Immature natural killer cell (primary cell): ENCODE data around the gene MTG1. TPM values are rescaled to one million over a fixed set of nuclear protein-coding genes. Genes with fewer than 3 reads are reported as not detected.
"Not testable (repeated sequence)": the region's sequence is repeated elsewhere in the genome, so short reads cannot be mapped to it uniquely, and the experiment has no call there.

Experiments used
- DNase-seq, 3 donors: peaks; one replicate each; pipeline ENCODE4 v3.0.0; 2022; ENCODE audit warnings: mixed read lengths in 1 of 3
- H3K27ac Mint-ChIP-seq, 6 donors: one replicate each; pipeline ENCODE4 v1.8.0; 2020; ENCODE audit warnings: mixed read lengths in 6 of 6, mild to moderate bottlenecking in 5 of 6, inconsistent platforms in 4 of 6, moderate library complexity in 3 of 6
- H3K27me3 Mint-ChIP-seq, 3 donors: one replicate each; pipeline ENCODE4 v1.8.0; 2020 to 2021; ENCODE audit warnings: low read depth in 3 of 3, mild to moderate bottlenecking in 3 of 3, mixed read lengths in 3 of 3, moderate library complexity in 3 of 3, inconsistent platforms in 1 of 3
- H3K36me3 Mint-ChIP-seq, 3 donors: one replicate each; pipeline ENCODE4 v1.8.0; 2020; ENCODE audit warnings: mixed read lengths in 3 of 3, inconsistent platforms in 2 of 3, mild to moderate bottlenecking in 2 of 3
- H3K4me1 Mint-ChIP-seq, 2 donors: one replicate each; pipeline ENCODE4 v1.8.0; 2020; ENCODE audit warnings: inconsistent platforms in 2 of 2, mild to moderate bottlenecking in 2 of 2, mixed read lengths in 2 of 2, moderate library complexity in 1 of 2
- H3K4me3 Mint-ChIP-seq, 5 donors: one replicate each; pipeline ENCODE4 v1.8.0; 2020; ENCODE audit warnings: mild to moderate bottlenecking in 5 of 5, mixed read lengths in 5 of 5, inconsistent platforms in 3 of 5, moderate library complexity in 3 of 5
- H3K9me3 Mint-ChIP-seq, 6 donors: one replicate each; pipeline ENCODE4 v1.8.0; 2020; ENCODE audit warnings: mild to moderate bottlenecking in 6 of 6, mixed read lengths in 6 of 6, inconsistent platforms in 4 of 6, moderate library complexity in 3 of 6
- polyA plus RNA-seq, 3 donors: library from polyadenylated mRNA; unstranded; fragments of 300-500 nt; fragmentation: Illumina TruSeq; gene quantifications; one replicate each; pipeline ENCODE4 v1.2.3, GENCODE V29; 2021

The MTG1 gene
- polyA plus RNA-seq, 3 donors from 2014 or later = 45.5 to 60.3 (median 58.3) TPM

- Mint-ChIP-seq H3K4me1 (no peaks in the 10 kb centered on the region), H3K4me3 (no peak overlapping the region), H3K9me3 (peaks cover 0 to 2% (median 0%) of the 10 kb centered on the region in 6 donors), H3K27ac (no peak overlapping the region), H3K36me3 (no peaks in the 10 kb centered on the region), H3K27me3 (no peaks in the 10 kb centered on the region)
- DNase-seq = no peak
Measured at GRCh38 chr10:133462512-133463305, 68.8 kb downstream of the MTG1 start.

GRCh38 chr10:133464582-133465031, 70.7 kb downstream of the MTG1 start:
- no peak overlapping the region for H3K4me3 Mint-ChIP-seq
- no peak for DNase-seq
- H3K4me1 Mint-ChIP-seq = no peaks in the 10 kb centered on the region
- H3K9me3 Mint-ChIP-seq = peaks cover 0 to 2% (median 0%) of the 10 kb centered on the region in 6 donors
- H3K27ac Mint-ChIP-seq = no peak overlapping the region
- peaks cover 4 to 6% (median 4%) of the 10 kb centered on the region in 3 donors for H3K36me3 Mint-ChIP-seq
- no peaks in the 10 kb centered on the region for H3K27me3 Mint-ChIP-seq

GRCh38 chr10:133465191-133465949, 71.4 kb downstream of the MTG1 start:
- H3K27me3 Mint-ChIP-seq = no peaks in the 10 kb centered on the region
- H3K4me1 Mint-ChIP-seq = no peaks in the 10 kb centered on the region
- H3K4me3 Mint-ChIP-seq = no peak overlapping the region
- peaks cover 4 to 10% (median 6%) of the 10 kb centered on the region in 3 donors for H3K36me3 Mint-ChIP-seq
- H3K9me3 Mint-ChIP-seq = peaks cover 0 to 2% (median 0%) of the 10 kb centered on the region in 6 donors
- no peak for DNase-seq
- no peak overlapping the region for H3K27ac Mint-ChIP-seq

GRCh38 chr10:133465950-133466474, 72.1 kb downstream of the MTG1 start:
- no peaks in the 10 kb centered on the region for H3K4me1 Mint-ChIP-seq
- no peak for DNase-seq
- no peak overlapping the region for H3K4me3 Mint-ChIP-seq
- no peaks in the 10 kb centered on the region for H3K27me3 Mint-ChIP-seq
- no peak overlapping the region for H3K27ac Mint-ChIP-seq
- peaks cover 4 to 13% (median 9%) of the 10 kb centered on the region in 3 donors for H3K36me3 Mint-ChIP-seq
- H3K9me3 Mint-ChIP-seq = peaks cover 0 to 2% (median 0%) of the 10 kb centered on the region in 6 donors

- H3K4me1 Mint-ChIP-seq = no peaks in the 10 kb centered on the region
Measured at GRCh38 chr10:133466683-133467275, 72.8 kb downstream of the MTG1 start.

GRCh38 chr10:133467286-133467911, 73.4 kb downstream of the MTG1 start:
- H3K27ac Mint-ChIP-seq = no peak overlapping the region

More at GRCh38 chr10:133466683-133467275, 72.8 kb downstream of the MTG1 start:
- H3K9me3 Mint-ChIP-seq = peaks cover 0 to 2% (median 0%) of the 10 kb centered on the region in 6 donors
- no peaks in the 10 kb centered on the region for H3K27me3 Mint-ChIP-seq
- no peak overlapping the region for H3K27ac Mint-ChIP-seq
- DNase-seq = no peak
- no peak overlapping the region for H3K4me3 Mint-ChIP-seq
- H3K36me3 Mint-ChIP-seq = peaks cover 4 to 13% (median 9%) of the 10 kb centered on the region in 3 donors

GRCh38 chr10:133469205-133469604, 75.2 kb downstream of the MTG1 start:
- not testable (repeated sequence) for H3K9me3 Mint-ChIP-seq, H3K27me3 Mint-ChIP-seq, DNase-seq, H3K4me3 Mint-ChIP-seq, H3K27ac Mint-ChIP-seq, H3K4me1 Mint-ChIP-seq
- peaks cover 4 to 13% (median 13%) of the 10 kb centered on the region in 3 donors for H3K36me3 Mint-ChIP-seq

More at GRCh38 chr10:133467286-133467911, 73.4 kb downstream of the MTG1 start:
- no peaks in the 10 kb centered on the region for H3K4me1 Mint-ChIP-seq
- DNase-seq = no peak
- H3K36me3 Mint-ChIP-seq = peaks cover 4 to 13% (median 9%) of the 10 kb centered on the region in 3 donors
- peaks cover 0 to 2% (median 0%) of the 10 kb centered on the region in 6 donors for H3K9me3 Mint-ChIP-seq
- H3K4me3 Mint-ChIP-seq = no peak overlapping the region
- no peaks in the 10 kb centered on the region for H3K27me3 Mint-ChIP-seq

GRCh38 chr10:133471300-133472109, 77.5 kb downstream of the MTG1 start:
- Mint-ChIP-seq H3K4me3 (no peak overlapping the region), H3K27ac (no peak overlapping the region), H3K9me3 (no peaks in the 10 kb centered on the region), H3K36me3 (peaks cover 4 to 13% (median 13%) of the 10 kb centered on the region in 3 donors), H3K4me1 (peaks cover 26 to 29% of the 10 kb centered on the region in 2 donors), H3K27me3 (peaks cover 0 to 2% (median 0%) of the 10 kb centered on the region in 3 donors)
- no peak for DNase-seq

Other genes starting within 250 kb of the MTG1 start
- gene KNDC1, start 233.9 kb upstream of the MTG1 start, polyA plus RNA-seq = not detected
- gene UTF1, start 163.9 kb upstream of the MTG1 start, polyA plus RNA-seq = not detected
- gene VENTX, start 156.3 kb upstream of the MTG1 start, polyA plus RNA-seq = under 1 TPM in 1 of 3 donors, not detected in 2; 0.24 TPM
- gene ADAM8, start 117.3 kb upstream of the MTG1 start, polyA plus RNA-seq = 100 to 1,000 TPM; 143 to 294 (median 153) TPM
- 10 to 100 TPM; 11.0 to 44.3 (median 27.5) TPM for gene TUBGCP2, start 85.3 kb upstream of the MTG1 start, polyA plus RNA-seq
- 10 to 100 TPM; 73.2 to 90.2 (median 88.0) TPM for gene ZNF511, start 85.2 kb upstream of the MTG1 start, polyA plus RNA-seq
- not detected for gene CALY, start 57.3 kb upstream of the MTG1 start, polyA plus RNA-seq
- not detected for gene PRAP1, start 46.8 kb upstream of the MTG1 start, polyA plus RNA-seq
- gene FUOM, start 36.1 kb upstream of the MTG1 start, polyA plus RNA-seq = 10 to 100 TPM; 12.3 to 28.7 (median 17.5) TPM
- gene ECHS1, start 20.8 kb upstream of the MTG1 start, polyA plus RNA-seq = 100 to 1,000 TPM in 2 of 3 donors, 10 to 100 TPM in 1; 91.2 to 134 (median 118) TPM
- 10 to 100 TPM; 10.5 to 13.0 (median 11.0) TPM for gene PAOX, start 14.9 kb upstream of the MTG1 start, polyA plus RNA-seq
- gene SPRN, start 30.5 kb downstream of the MTG1 start, polyA plus RNA-seq = under 1 TPM in 2 of 3 donors, not detected in 1; 0.30 to 0.37 TPM
- under 1 TPM in 2 of 3 donors, not detected in 1; 0.20 to 0.74 TPM for gene SCART1, start 59.8 kb downstream of the MTG1 start, polyA plus RNA-seq
- gene CYP2E1, start 133.2 kb downstream of the MTG1 start, polyA plus RNA-seq = 1 to 10 TPM in 1 of 3 donors, under 1 TPM in 1, not detected in 1; 0.18 to 1.5 TPM
- under 1 TPM in 2 of 3 donors, not detected in 1; 0.25 to 0.48 TPM for gene SYCE1, start 171.4 kb downstream of the MTG1 start, polyA plus RNA-seq
- gene FRG2B, start 232.6 kb downstream of the MTG1 start, polyA plus RNA-seq = not detected